Mucosa of gallbladder (tissue), 1 donor: ENCODE results near the gene OSMR. TPM values are rescaled to one million over a fixed set of nuclear protein-coding genes. Genes with fewer than 3 reads are reported as not detected.

ENCODE experiments used
- DNase-seq: peaks from one replicate; pipeline ENCODE4 v3.0.0-alpha.2; 2020; ENCODE audit warnings: low spot score
- total RNA-seq: library from RNA; stranded (reverse); gene quantifications from one replicate; pipeline ENCODE4 v1.2.1, GENCODE V29; 2021
- donor health status: DM: no; HTN: no; CAD: no.

OSMR gene
- total RNA-seq, 1 donor from 2014 or later = 26.8 TPM

DNA sequence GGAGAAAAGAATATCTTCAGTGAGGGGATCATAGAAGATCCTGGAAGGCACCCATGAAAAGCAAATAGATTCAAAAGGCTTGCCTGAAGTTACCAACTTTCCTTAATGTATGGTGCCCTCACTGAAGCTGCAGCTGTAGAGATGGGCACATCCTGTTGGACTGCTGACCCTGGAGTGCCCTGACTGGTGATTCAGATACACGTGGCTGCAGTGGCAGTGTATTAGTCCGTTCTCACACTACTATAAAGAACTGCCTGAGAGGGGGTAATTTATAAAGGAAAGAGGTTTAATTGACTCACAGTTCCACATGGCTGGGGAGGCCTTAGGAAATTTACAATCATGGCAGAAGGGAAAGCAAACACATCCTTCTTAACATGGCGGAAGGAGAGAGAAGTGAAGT is 80.3 kb downstream of the OSMR start:
- no peak for DNase-seq

DNA sequence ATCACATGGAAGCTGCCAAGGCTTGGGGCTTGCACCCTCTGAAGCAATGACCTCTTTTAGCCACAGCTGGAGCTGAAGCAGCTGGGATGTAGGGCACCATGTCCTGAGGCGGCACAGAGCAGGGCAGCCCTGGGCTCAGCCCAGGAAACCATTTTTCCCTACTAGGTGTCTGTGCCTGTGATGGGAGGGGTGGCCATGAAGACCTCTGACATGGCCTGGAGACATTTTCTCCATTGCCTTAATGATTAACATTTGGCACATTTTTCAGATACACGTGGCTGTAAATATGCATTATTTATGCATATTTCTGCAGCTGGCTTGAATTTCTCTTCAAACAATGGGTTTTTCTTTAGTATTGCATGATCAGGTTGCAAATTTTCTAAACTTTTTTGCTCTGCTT is 81.7 kb downstream of the OSMR start:
- DNase-seq = no peak

DNA sequence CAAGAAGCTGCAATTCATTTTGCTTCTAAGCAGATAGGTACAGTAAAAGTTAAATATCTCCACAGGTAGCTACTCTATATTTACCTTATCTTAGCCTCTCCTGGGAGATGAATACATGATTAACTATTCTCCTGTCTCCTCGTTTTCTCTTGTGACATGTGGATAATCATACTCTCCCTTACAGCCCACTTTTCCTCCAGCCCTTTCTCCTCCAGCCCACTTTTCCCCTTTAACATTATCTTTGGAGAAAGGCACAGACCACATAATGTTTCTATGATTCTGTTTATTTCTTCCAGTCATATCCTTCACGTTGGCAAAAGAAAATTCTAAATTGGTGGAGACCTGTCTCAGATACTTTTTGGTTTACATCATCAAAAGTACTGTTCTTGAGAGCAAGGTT is 84.0 kb downstream of the OSMR start:
- DNase-seq = no peak

DNA sequence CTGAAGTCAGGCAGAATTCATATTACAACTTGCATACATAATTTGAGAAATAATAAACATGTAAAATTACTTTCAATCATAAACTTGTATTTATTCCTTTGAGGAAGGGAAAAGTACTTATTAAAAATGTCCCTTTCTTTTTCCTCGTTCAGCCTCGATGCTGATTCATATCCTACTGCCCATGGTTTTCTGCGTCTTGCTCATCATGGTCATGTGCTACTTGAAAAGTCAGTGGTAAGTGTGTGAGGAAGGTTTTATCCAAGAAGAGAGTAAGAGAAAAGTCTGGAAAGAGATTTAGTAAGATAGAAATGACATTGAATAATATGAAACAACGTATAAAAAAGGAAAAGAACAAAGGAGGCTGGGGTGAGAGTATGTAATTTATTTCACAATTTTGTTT is 85.9 kb downstream of the OSMR start:
- no peak for DNase-seq

DNA sequence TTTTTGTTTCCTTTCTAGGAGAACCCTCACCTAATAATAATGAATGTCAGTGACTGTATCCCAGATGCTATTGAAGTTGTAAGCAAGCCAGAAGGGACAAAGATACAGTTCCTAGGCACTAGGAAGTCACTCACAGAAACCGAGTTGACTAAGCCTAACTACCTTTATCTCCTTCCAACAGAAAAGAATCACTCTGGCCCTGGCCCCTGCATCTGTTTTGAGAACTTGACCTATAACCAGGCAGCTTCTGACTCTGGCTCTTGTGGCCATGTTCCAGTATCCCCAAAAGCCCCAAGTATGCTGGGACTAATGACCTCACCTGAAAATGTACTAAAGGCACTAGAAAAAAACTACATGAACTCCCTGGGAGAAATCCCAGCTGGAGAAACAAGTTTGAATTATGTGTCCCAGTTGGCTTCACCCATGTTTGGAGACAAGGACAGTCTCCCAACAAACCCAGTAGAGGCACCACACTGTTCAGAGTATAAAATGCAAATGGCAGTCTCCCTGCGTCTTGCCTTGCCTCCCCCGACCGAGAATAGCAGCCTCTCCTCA is 87.1 kb downstream of the OSMR start:
- no peak for DNase-seq

DNA sequence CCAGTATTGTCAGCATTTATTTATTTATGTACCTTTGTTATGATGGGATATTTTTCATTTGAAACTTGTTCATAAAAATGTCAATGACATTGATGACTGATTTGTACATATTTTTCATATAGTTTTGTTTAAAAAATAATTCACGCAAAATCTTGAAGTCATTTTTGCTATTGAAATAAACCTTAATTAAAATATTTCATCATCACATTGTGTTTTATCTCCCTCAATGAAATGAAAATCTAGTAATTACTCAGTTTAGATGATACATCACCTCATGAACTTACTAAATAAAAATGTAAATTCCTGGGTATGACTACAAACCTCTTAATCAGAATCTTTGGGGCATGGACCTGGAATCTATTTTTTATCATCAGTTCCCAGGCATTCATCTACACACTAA is 89.6 kb downstream of the OSMR start:
- DNase-seq = no peak

DNA sequence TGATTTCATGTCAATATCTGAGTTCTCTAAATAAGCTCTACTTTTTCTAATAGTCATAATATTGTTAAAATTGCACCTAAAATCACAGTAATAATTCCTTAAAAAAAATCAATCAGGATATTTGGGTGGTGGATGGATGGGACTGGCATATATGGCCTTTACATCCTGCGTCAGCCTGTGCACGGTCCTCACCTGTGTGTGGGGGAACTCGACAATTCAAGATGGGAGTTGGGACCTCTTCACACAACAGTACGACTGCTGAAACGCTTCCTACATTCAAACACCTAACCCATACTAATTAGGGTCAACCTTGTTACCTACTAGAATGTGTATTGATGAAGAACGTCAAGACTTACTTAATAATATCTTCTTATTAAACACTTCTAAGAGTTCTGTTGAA is 90.5 kb downstream of the OSMR start:
- no peak for DNase-seq

DNA sequence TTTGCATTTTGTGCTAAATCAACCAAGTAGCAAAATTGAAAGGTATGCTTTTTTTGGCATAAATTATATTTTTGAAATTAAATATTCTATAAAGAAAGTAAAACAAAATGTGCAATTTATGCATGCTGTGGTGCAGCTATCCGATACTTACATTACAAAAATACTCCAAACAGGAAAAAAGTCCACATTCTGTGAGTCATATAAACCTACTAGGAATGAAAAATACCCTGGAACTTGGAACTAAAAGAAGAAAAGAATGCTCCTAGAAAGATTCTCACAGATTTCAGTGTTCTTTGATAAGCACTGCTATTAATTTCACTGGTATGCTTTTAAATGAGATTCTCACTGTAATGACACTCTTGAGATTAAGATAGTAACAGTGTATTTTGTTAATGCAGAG is 92.6 kb downstream of the OSMR start:
- DNase-seq = no peak

DNA sequence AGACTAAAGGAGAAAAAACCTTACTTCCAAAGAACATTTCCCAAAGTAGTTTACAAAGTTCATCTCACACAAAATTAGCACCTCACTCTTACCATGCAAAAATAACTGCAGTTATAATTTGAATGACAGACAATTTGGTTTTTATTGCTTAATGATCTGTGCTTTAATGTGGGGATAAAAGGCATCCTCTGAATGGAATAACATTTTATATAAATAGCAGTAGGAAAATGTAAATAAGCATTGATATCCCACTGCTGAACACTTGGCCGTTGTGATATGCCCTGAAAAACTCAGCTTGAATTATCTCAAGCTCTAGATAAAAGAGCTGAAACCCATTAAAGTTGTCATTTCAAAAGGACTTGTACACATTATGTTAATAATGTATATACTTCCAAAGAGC is 93.2 kb downstream of the OSMR start:
- no peak for DNase-seq

DNA sequence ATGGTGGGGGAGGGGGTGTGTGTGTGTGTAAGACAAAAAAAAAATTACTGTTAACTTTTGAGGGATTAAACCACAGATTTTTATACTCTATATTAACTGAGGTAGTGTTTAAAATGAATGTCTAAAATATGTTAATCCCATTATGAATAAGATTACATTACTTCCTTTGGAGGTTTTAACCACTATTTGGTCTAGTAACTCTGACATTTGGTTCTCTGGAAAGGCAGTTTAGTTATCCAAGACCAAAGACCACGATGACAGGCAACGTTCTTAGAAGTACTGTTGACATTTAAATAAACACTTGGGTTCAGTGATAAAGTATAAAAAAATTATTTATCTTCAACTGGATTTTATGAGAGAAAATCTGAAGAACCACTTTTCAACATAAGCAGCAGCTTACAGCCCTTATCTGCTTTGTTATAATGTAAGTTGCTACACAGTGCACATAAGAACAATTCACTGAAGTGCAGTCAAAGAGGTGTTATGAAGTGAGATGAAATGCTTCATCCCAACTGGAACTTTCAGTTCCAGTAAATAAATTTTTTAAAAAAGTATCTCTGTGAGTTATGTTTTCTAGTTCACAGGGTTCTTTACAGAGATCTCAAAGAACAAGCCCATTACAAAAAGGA is 94.5 kb downstream of the OSMR start:
- no peak for DNase-seq

DNA sequence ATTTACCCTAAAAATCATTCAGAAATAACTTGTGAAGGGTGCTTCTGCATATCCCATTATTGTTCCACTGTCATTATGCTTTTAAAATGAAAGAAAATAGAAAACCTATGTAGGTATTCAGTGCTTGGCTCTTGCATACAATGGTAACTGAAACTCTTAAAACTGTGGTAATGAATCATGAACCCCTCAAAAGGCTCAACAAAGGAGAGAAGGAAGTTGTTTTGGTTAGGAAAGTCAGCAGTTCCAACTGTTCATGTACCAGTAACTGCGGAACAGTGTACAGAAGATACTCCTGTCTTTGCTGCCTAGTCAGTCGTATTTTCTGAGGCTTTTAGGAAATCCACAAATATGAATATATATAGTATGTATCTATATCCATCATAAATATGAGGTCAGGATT is 96.1 kb downstream of the OSMR start:
- DNase-seq = no peak

DNA sequence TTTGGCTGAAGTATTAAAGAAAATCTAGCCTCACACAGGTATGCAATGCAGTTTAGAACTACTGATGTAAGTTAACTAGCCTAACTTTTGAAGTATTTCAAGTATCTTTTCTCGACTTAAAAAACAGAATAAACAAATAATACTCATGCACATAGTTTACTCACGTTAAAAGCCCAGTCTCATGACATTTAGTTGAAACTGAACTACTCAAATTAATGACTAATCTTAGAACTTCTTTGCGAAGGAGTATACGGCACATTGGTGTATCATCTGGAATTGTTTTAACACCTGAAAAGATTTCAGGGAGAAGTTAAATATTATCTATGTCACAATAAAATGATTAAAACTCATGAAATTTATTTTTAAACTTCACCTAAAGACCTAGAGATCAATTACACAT is 98.5 kb downstream of the OSMR start:
- DNase-seq = no peak

DNA sequence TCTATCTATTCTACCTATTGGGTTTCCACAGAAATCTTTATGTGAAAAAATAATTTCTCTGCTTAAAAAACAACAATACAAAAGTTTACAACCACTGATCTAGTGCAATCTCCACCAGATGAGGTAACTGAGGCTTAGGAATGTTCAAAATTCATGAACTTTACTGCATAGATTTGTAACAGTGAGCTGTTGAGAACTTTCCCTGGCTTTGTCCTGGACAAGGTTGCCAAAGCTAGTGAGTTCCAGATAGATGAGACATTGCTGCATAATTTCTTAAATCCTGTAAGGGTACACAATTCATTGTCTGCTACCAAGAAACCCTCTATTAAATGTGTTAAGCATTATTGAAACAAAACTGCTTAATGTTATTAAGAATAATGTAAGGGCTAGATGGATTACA is 102.7 kb downstream of the OSMR start:
- no peak for DNase-seq

DNA sequence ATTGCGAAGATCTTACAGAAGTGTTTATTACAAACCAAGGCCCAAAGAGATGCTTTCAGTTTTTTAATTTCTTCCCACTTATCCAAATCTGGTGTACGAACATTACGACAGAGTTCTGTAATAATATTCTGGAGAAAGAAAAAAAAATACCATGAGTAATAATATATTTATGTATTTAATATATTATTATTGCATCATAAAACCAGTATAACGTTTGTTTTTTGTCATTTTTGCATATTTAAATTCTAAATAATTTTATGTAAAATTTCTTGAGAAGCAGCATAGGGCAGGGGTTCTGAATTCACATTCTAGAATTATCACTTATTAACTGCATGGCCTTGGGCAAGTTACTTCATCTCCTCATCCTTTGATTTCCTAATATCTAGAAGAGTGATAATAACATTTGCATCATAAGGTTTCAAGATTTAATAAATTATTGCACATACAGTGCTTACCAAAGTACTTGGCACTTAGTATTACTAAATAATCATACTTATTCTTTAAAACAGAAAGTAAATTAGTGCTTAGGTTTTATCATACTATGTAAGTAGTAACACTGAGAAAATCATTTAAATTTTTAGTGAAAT is 107.7 kb downstream of the OSMR start:
- no peak for DNase-seq

DNA sequence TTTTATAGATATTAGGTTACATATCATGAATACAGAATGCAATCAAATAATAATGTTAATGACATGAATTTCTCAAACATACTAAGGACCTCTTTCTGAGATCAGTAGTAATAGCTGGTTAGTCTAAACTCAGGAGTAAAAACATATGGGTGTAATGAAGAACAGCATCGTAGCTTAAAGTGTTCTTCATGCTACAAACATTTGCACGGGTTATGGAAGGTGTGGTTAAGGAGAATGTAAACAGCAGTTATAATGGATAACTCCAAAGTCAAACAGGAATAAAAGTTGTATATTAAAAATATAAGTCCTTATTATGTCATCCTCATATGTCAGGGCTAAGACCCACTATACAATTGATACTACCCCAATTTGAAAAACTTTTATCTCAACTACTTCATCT is 115.9 kb downstream of the OSMR start:
- no peak for DNase-seq

DNA sequence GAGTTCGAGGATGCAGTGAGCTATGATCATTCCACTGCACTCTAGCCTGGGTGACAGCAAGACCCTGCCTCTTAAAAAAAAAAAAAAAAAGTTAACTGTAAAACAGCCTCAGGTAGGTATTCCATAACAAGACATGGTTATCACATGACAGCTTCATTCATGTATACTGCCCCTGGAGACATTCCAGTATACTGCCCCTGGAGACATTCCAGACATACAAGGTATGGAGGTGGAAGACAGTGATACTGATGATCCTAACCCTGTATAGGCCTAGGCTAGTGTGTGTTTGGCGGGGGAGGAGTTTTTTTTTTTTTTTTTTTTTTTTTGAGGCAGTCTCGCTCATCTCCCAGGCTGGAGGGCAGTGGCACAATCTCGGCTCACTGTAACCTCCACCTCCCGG is 122.9 kb downstream of the OSMR start:
- no peak for DNase-seq

DNA sequence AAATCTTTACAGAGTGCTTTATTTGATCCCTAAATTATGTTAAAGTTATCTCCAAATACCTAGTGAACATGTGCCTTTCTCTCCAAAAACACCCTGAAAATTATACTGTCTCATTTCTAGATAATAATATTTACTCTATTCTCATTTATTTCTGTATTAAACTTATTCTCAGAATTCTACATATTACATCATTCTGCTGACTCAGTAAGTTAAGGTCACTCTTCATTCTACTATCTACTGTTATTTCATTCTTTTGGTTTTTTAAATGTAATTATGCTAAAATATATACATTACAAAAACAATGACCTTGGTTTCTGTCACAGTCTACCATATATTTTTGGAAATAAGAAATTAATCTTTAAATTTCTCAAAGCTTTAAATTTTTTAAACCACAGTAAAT is 132.2 kb downstream of the OSMR start:
- no peak for DNase-seq

DNA sequence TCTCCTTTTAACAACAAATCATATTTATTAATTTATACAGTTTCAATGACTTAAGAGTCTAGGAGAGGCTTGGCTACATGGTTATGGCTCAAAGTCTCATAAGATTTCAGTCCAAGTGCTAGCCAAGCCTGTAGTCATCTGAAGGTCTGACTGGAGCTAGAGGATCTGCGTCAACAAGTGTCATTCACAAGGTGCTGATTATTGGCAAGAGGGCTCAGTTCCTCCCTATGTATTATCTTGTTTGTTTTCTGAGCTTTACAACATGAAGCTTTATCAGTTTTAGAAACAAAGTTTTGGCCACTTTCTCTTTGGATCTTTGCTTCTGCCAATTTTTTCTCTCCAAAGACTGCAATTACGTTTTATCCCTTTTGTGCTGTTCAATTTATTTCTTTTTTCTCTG is 133.7 kb downstream of the OSMR start:
- DNase-seq = no peak

Other genes starting within 250 kb of the OSMR start
- gene RICTOR, start 228.4 kb downstream of the OSMR start, total RNA-seq = 35.5 TPM